Prostate gland (tissue), 2 donors: Measurements from ENCODE around the gene IPCEF1.

Experiments
- POLR2A ChIP-seq: fragments of 450-650 bp; IDR thresholded peaks from one replicate; pipeline ENCODE4 v1.6.1; 2016; ENCODE audit warnings: antibody characterized with exemption, mild to moderate bottlenecking
- POLR2AphosphoS5 ChIP-seq: sonication (generic); formaldehyde crosslinking; IDR thresholded peaks from one replicate; pipeline ENCODE4 v1.6.1; 2017; ENCODE audit warnings: antibody characterized with exemption
- TF ChIP-seq, protein P1 (sequence below), 4 experiments: fragments of 200-600 bp in 2 of 4; fragments of 450-650 bp in 2 of 4; sonication (generic) in 2 of 4; IDR thresholded peaks; 1 replicate in 3 of 4; 2 replicates in 1 of 4; pipeline ENCODE4 v1.5.1; 2016 to 2019; ENCODE audit warnings: antibody characterized with exemption in 4 of 4, mild to moderate bottlenecking in 2 of 4, moderate library complexity in 2 of 4

DNA sequence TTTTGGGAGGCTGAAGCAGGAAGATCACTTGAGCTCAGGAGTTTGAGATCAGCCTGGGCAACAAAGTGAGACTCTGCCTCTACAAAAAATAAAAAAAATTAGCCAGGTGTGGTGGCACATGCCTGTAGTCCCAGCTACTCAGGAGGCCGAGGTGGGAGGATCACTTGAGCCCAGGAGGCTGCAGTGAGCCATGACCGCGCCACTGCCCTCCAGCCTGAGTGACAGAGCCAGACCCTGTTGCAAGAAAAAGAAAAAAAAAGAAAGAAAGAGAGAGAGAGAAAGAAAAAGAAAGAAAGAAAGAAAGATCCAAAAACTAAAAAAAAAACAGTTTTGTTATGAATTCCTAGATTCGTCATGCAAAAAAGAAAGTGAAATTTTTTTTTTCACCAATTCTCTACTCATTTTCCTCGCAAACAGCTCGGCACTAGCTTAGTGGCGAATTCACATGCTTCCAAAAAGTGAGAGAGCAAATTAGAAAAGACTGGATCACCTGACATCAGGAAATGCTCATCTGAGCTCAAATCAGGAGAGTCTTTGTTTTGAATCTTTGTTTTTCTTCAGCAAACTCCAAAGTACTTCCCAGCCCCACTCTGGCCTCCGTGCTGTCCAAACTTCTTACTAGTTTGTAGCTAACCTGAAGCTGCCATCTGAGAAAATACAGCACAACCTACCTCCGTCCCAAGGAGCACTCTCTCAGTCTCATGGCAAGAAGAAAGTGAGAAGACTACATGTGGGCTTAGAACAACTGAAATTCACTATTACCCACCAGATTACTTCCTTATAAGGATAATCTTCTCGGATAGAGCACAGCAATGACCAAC is 27.0 kb downstream of the IPCEF1 start:
- TF ChIP-seq, protein P1, sequence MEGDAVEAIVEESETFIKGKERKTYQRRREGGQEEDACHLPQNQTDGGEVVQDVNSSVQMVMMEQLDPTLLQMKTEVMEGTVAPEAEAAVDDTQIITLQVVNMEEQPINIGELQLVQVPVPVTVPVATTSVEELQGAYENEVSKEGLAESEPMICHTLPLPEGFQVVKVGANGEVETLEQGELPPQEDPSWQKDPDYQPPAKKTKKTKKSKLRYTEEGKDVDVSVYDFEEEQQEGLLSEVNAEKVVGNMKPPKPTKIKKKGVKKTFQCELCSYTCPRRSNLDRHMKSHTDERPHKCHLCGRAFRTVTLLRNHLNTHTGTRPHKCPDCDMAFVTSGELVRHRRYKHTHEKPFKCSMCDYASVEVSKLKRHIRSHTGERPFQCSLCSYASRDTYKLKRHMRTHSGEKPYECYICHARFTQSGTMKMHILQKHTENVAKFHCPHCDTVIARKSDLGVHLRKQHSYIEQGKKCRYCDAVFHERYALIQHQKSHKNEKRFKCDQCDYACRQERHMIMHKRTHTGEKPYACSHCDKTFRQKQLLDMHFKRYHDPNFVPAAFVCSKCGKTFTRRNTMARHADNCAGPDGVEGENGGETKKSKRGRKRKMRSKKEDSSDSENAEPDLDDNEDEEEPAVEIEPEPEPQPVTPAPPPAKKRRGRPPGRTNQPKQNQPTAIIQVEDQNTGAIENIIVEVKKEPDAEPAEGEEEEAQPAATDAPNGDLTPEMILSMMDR (IDR thresholded peaks at IDR 0.05) = no peak
- TF ChIP-seq POLR2AphosphoS5 (no peak), POLR2A (no peak)
